Neural cell (in vitro differentiated cells): ENCODE results near the gene KIAA1958. TPM values are rescaled to one million over a fixed set of nuclear protein-coding genes. Genes with fewer than 3 reads are reported as not detected.

Experiments used
- H2AFZ ChIP-seq: fragments of 200-600, 300-800 bp; sonication (generic), shearing (Covaris generic); 2 replicates; pipeline ENCODE4 v1.6.0; 2014; ENCODE audit warnings: low read depth, mild to moderate bottlenecking, antibody characterized with exemption, low read length, moderate library complexity
- H3F3A ChIP-seq: fragments of 200-600 bp; shearing (Covaris generic); 2 replicates; pipeline ENCODE4 v1.6.1; 2016; ENCODE audit warnings: mild to moderate bottlenecking, moderate library complexity, mixed read lengths, antibody characterized with exemption, low read length; ENCODE audit not compliant: insufficient read depth, poor library complexity, severe bottlenecking
- H3K27ac ChIP-seq: fragments of 200-600, 300-800 bp; sonication (generic), shearing (Covaris generic); 2 replicates; pipeline ENCODE4 v1.5.1; 2014; ENCODE audit warnings: mild to moderate bottlenecking, low read length, moderate library complexity
- H3K27me3 ChIP-seq: fragments of 300-800, 200-600 bp; sonication (generic), shearing (Covaris generic); 2 replicates; pipeline ENCODE4 v1.6.0; 2014; ENCODE audit warnings: mild to moderate bottlenecking, low read depth, low read length, moderate library complexity; ENCODE audit not compliant: insufficient read depth
- H3K36me3 ChIP-seq: fragments of 300-800, 200-600 bp; sonication (generic), shearing (Covaris generic); 2 replicates; pipeline ENCODE4 v1.5.1; 2014; ENCODE audit warnings: mild to moderate bottlenecking, antibody characterized with exemption, low read length, moderate library complexity; ENCODE audit not compliant: insufficient read depth
- H3K4me2 ChIP-seq: fragments of 300-800, 200-600 bp; sonication (generic), shearing (Covaris generic); 2 replicates; pipeline ENCODE4 v1.6.0; 2014; ENCODE audit warnings: mild to moderate bottlenecking, low read length
- H3K4me3 ChIP-seq: fragments of 300-800, 200-600 bp; sonication (generic), shearing (Covaris generic); 2 replicates; pipeline ENCODE4 v1.5.1; 2014; ENCODE audit warnings: mild to moderate bottlenecking, low read length, moderate library complexity
- H3K79me2 ChIP-seq: fragments of 200-600 bp; shearing (Covaris generic); replicated peaks from 2 replicates; pipeline ENCODE4 v1.6.0; 2014; ENCODE audit warnings: mild to moderate bottlenecking, low read length, moderate library complexity; ENCODE audit not compliant: insufficient read depth
- H3K9ac ChIP-seq: fragments of 300-800, 200-600 bp; sonication (generic), shearing (Covaris generic); 2 replicates; pipeline ENCODE4 v1.6.1; 2016; ENCODE audit warnings: mild to moderate bottlenecking, low read length, mixed read lengths
- H3K9me2 ChIP-seq: fragments of 200-600 bp; shearing (Covaris generic); 2 replicates; pipeline ENCODE4 v1.6.1; 2016; ENCODE audit warnings: mild to moderate bottlenecking, low read length, mixed read lengths; ENCODE audit not compliant: insufficient read depth
- H3K9me3 ChIP-seq: fragments of 200-600, 300-800 bp; sonication (generic), shearing (Covaris generic); 2 replicates; pipeline ENCODE4 v1.6.1; 2016; ENCODE audit warnings: mild to moderate bottlenecking, mixed run types, low read length, moderate library complexity, mixed read lengths
- H4K20me1 ChIP-seq: fragments of 200-600 bp; shearing (Covaris generic); 2 replicates; pipeline ENCODE4 v1.6.1; 2016; ENCODE audit warnings: mild to moderate bottlenecking, mixed run types; ENCODE audit not compliant: insufficient read depth
- EP300 ChIP-seq: fragments of 450-650 bp; conservative IDR thresholded peaks from 2 replicates; pipeline ENCODE4 v1.6.1; 2014; ENCODE audit warnings: antibody characterized with exemption, mild to moderate bottlenecking, moderate library complexity; ENCODE audit not compliant: poor library complexity, severe bottlenecking
- EZH2 ChIP-seq: fragments of 200-600, 300-800 bp; shearing (Covaris generic), sonication (generic); IDR thresholded peaks from 2 replicates; pipeline ENCODE4 v1.6.1; 2014; ENCODE audit warnings: antibody characterized with exemption, low read length, borderline replicate concordance, mild to moderate bottlenecking; ENCODE audit not compliant: insufficient read depth, poor library complexity, severe bottlenecking
- MXI1 ChIP-seq: fragments of 450-650 bp; conservative IDR thresholded peaks from 2 replicates; pipeline ENCODE4 v1.6.1; 2014; ENCODE audit warnings: antibody characterized with exemption, mild to moderate bottlenecking; ENCODE audit not compliant: poor library complexity, severe bottlenecking
- POLR2AphosphoS5 ChIP-seq: IDR thresholded peaks from 2 replicates; pipeline ENCODE4 v1.6.1; 2012
- RAD21 ChIP-seq: fragments of 450-650 bp; conservative IDR thresholded peaks from 2 replicates; pipeline ENCODE4 v1.6.1; 2014; ENCODE audit warnings: antibody characterized with exemption, mild to moderate bottlenecking, moderate library complexity
- SMC3 ChIP-seq: fragments of 450-650 bp; conservative IDR thresholded peaks from 2 replicates; pipeline ENCODE4 v1.6.1; 2014; ENCODE audit warnings: antibody characterized with exemption, mild to moderate bottlenecking, moderate library complexity; ENCODE audit not compliant: poor library complexity
- TAF1 ChIP-seq: IDR thresholded peaks from 2 replicates; pipeline ENCODE4 v1.6.1; 2012; ENCODE audit warnings: low read depth
- polyA plus RNA-seq: library from polyadenylated mRNA; depleted of rRNA; stranded (reverse); fragments of >200 nt; gene quantifications from 2 replicates; pipeline ENCODE4 v1.2.3, GENCODE V29; 2014
- TF ChIP-seq, protein P1 (sequence below): IDR thresholded peaks from 2 replicates; pipeline ENCODE4 v1.6.1; 2012; ENCODE audit warnings: borderline replicate concordance
- TF ChIP-seq, protein P2 (sequence below): fragments of 450-650 bp; IDR thresholded peaks from 2 replicates; pipeline ENCODE4 v1.5.1; 2014; ENCODE audit warnings: antibody characterized with exemption, mild to moderate bottlenecking, moderate library complexity; ENCODE audit not compliant: poor library complexity, severe bottlenecking

KIAA1958 gene
- polyA plus RNA-seq, 1 donor from 2014 or later: 8.4 TPM

DNA sequence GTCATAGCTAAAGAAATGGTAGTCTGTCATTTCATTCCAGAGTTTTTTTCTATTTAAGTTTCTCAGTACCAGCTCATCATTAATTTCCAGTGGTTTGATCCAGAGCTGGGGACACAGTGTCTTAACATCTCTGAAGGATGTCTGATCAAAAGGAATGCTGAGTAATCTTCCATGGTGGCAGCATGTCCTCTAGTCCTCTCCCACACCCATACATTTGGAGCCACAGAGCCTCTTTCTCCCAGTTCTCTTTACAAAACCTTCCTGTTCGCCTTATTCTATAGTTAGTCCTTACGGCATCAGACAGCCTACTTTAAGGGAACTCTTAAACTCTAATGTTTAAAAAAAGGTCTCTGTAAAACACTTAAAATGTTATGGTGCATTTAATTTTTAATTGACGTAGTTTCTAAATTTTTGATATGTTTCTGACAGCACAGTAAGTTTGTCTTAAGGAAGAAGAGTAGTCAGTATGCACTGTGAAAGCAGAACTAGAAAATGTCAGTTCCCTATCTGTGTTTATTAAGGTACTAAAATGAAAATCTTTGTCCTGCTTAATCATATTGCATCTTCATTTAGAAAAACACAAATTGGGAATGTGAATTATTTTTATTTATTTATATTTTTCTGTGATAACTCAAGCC lies 134.5 kb downstream of the KIAA1958 start:
- H3K9me2 ChIP-seq: no peaks in the 10 kb centered on the region

DNA sequence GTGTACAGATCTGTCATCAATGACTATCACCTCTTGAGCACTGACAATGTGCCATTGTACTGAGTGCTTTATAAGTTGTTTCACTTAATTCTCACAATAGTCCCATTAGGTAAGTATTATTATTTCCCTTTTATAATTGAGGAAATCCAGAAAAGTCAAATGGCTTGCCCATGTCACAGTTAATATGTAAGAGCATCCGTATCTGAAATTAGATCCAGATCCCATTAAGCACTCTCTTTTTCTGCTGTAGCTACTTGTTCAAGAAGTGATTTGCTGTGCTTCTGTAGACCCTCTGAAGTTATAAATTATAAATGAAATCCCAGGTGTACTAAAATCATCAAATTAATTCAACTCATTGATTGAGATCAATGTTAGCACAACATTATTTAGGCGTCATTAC lies 136.6 kb downstream of the KIAA1958 start:
- Histone ChIP-seq H4K20me1 (no peaks in the 10 kb centered on the region), H3K27me3 (no peaks in the 10 kb centered on the region), H3K27ac (no peak overlapping the region), H3K9me3 (no peaks in the 10 kb centered on the region), H2AFZ (no peak overlapping the region), H3K4me2 (no peak overlapping the region), H3K4me3 (no peak overlapping the region), H3K79me2 (no peaks in the 10 kb centered on the region), H3K36me3 (no peaks in the 10 kb centered on the region), H3F3A (no peaks in the 10 kb centered on the region), H3K9me2 (no peaks in the 10 kb centered on the region), H3K9ac (no peak overlapping the region)
- TF ChIP-seq, protein P1, sequence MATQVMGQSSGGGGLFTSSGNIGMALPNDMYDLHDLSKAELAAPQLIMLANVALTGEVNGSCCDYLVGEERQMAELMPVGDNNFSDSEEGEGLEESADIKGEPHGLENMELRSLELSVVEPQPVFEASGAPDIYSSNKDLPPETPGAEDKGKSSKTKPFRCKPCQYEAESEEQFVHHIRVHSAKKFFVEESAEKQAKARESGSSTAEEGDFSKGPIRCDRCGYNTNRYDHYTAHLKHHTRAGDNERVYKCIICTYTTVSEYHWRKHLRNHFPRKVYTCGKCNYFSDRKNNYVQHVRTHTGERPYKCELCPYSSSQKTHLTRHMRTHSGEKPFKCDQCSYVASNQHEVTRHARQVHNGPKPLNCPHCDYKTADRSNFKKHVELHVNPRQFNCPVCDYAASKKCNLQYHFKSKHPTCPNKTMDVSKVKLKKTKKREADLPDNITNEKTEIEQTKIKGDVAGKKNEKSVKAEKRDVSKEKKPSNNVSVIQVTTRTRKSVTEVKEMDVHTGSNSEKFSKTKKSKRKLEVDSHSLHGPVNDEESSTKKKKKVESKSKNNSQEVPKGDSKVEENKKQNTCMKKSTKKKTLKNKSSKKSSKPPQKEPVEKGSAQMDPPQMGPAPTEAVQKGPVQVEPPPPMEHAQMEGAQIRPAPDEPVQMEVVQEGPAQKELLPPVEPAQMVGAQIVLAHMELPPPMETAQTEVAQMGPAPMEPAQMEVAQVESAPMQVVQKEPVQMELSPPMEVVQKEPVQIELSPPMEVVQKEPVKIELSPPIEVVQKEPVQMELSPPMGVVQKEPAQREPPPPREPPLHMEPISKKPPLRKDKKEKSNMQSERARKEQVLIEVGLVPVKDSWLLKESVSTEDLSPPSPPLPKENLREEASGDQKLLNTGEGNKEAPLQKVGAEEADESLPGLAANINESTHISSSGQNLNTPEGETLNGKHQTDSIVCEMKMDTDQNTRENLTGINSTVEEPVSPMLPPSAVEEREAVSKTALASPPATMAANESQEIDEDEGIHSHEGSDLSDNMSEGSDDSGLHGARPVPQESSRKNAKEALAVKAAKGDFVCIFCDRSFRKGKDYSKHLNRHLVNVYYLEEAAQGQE: no peak
- no peak for TF ChIP-seq TAF1

More for the DNA sequence above, 134.5 kb downstream of the KIAA1958 start:
- Histone ChIP-seq H3K9ac (no peak overlapping the region), H3F3A (no peaks in the 10 kb centered on the region), H4K20me1 (no peaks in the 10 kb centered on the region), H3K36me3 (no peaks in the 10 kb centered on the region), H2AFZ (no peak overlapping the region), H3K4me2 (no peak overlapping the region), H3K27ac (no peak overlapping the region), H3K27me3 (no peaks in the 10 kb centered on the region), H3K9me3 (no peaks in the 10 kb centered on the region), H3K4me3 (no peak overlapping the region), H3K79me2 (no peaks in the 10 kb centered on the region)
- TF ChIP-seq RAD21 (no peak), SMC3 (no peak), POLR2AphosphoS5 (no peak), TAF1 (no peak), MXI1 (no peak), EZH2 (no peak), EP300 (no peak)
- TF ChIP-seq, protein P2, sequence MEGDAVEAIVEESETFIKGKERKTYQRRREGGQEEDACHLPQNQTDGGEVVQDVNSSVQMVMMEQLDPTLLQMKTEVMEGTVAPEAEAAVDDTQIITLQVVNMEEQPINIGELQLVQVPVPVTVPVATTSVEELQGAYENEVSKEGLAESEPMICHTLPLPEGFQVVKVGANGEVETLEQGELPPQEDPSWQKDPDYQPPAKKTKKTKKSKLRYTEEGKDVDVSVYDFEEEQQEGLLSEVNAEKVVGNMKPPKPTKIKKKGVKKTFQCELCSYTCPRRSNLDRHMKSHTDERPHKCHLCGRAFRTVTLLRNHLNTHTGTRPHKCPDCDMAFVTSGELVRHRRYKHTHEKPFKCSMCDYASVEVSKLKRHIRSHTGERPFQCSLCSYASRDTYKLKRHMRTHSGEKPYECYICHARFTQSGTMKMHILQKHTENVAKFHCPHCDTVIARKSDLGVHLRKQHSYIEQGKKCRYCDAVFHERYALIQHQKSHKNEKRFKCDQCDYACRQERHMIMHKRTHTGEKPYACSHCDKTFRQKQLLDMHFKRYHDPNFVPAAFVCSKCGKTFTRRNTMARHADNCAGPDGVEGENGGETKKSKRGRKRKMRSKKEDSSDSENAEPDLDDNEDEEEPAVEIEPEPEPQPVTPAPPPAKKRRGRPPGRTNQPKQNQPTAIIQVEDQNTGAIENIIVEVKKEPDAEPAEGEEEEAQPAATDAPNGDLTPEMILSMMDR: no peak
- TF ChIP-seq, protein P1: no peak
